H4 (cell line): Measurements from ENCODE around the gene MUL1. TPM values are rescaled to one million over a fixed set of nuclear protein-coding genes. Genes with fewer than 3 reads are reported as not detected.
A peak's percentile ranks its signal among the peaks of the same experiment; 100 is the strongest.
"Not testable (repeated sequence)": the region's sequence is repeated elsewhere in the genome, so short reads cannot be mapped to it uniquely, and the experiment has no call there.

ENCODE experiments used
- DNase-seq: peaks from one replicate; pipeline ENCODE4 v3.0.0-alpha.2; 2015; ENCODE audit warnings: low spot score
- total RNA-seq: library from RNA; depleted of rRNA; stranded (reverse); fragments of >200 nt; shearing (Covaris generic); gene quantifications from 2 replicates; pipeline ENCODE4 v1.2.3, GENCODE V29; 2014

The MUL1 gene
- total RNA-seq, 1 experiment from 2014 or later, result 38.0 TPM

- no peak for DNase-seq
Measured at GRCh38 chr1:20511518-20512428, 3.8 kb upstream of the MUL1 start.

GRCh38 chr1:20508411-20508771, 440 bp upstream of the MUL1 start:
- no peak for DNase-seq

GRCh38 chr1:20507248-20507563, 745 bp downstream of the MUL1 start:
- no peak for DNase-seq

- no peak for DNase-seq
Measured at GRCh38 chr1:20505488-20505887, 2.5 kb downstream of the MUL1 start.

GRCh38 chr1:20500716-20501115, 7.2 kb downstream of the MUL1 start:
- no peak for DNase-seq

GRCh38 chr1:20499718-20500117, 8.2 kb downstream of the MUL1 start:
- no peak for DNase-seq

GRCh38 chr1:20499105-20499504, 8.8 kb downstream of the MUL1 start:
- no peak for DNase-seq

- DNase-seq, result no peak
Measured at GRCh38 chr1:20498116-20498515, 9.8 kb downstream of the MUL1 start.

GRCh38 chr1:20497506-20497905, 10.4 kb downstream of the MUL1 start:
- DNase-seq, result no peak

- DNase-seq, result not testable (repeated sequence)
Measured at GRCh38 chr1:20496725-20497383, 11.1 kb downstream of the MUL1 start.

GRCh38 chr1:20496241-20496661, 11.7 kb downstream of the MUL1 start:
- DNase-seq, result no peak

- DNase-seq, result no peak
Measured at GRCh38 chr1:20495661-20496060, 12.3 kb downstream of the MUL1 start.

GRCh38 chr1:20494609-20495311, 13.2 kb downstream of the MUL1 start:
- peak; percentile 33 for DNase-seq

GRCh38 chr1:20493839-20494608, 13.9 kb downstream of the MUL1 start:
- DNase-seq, result peak; percentile 79

- DNase-seq, result no peak
Measured at GRCh38 chr1:20493309-20493708, 14.6 kb downstream of the MUL1 start.

GRCh38 chr1:20492751-20493150, 15.2 kb downstream of the MUL1 start:
- DNase-seq, result no peak

- no peak for DNase-seq
Measured at GRCh38 chr1:20491866-20492265, 16.1 kb downstream of the MUL1 start.

GRCh38 chr1:20491178-20491577, 16.8 kb downstream of the MUL1 start:
- no peak for DNase-seq

- DNase-seq, result no peak
Measured at GRCh38 chr1:20487236-20487590, 20.7 kb downstream of the MUL1 start.

GRCh38 chr1:20486457-20487235, 21.3 kb downstream of the MUL1 start:
- no peak for DNase-seq
